Measurements from ENCODE around the gene POLR2I. TPM values are rescaled to one million over a fixed set of nuclear protein-coding genes. Genes with fewer than 3 reads are reported as not detected.
A peak's percentile ranks its signal among the peaks of the same experiment; 100 is the strongest.

The POLR2I gene
- 76.3 and 92.4 TPM in 2 replicates for total RNA-seq

DNA sequence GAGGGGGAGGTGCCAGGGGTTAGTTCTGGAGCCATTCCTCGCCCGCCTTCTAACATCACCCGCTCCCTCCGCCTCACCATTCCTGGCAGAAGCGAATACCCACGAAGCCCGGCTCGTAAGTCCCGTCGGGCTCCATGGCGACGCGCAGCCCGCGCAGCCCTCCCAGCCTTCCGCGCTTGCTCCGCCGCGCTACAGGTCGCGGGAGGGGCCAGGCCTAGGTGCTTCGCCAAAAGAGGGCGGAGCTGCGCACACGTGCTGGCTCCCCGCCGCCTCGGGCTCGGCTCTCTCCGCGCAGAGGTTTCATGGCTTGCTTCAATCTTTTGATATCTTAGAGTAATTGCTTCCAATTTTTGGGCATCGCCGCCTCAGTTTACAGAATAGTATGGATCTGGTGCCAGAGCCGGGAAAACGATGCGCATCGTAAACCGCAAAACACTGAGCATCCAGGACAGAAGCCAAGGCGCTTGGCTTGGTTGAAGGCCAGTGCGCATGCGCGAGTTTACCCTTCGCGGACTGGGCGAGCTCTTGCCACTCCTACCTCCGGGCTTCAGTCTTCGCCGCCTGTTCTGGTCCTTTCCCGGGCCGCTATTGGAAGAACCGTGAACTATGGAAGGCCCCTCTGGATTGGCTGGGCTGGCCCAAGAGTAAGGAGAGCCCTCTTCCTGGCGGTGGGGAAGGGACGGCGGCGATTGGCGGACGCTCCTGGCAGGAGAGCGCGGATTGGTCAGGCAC lies at the start of gene POLR2I:
POLR2I (minus strand) TSS at position 155 of the 732 bp plus-strand sequence; CDS start at position 136, 19 bp downstream.
- Mint-ChIP-seq H3K27me3 (ENCODE audit: insufficient read depth) (peaks cover 1% of the 10 kb centered on the region), H3K36me3 (ENCODE audit: low read depth) (peaks cover 29% of the 10 kb centered on the region), H3K4me1 (ENCODE audit: low read depth) (peaks cover 38% of the 10 kb centered on the region), H3K9me3 (no peaks in the 10 kb centered on the region), H3K4me3 (peak within 1 kb of the TSS; percentile 98), H3K27ac (peak within 1 kb of the TSS; percentile 92)
- intact Hi-C loops (cut with micrococcal nuclease), result loop anchor here (1.0 to 10.0 kb wide), 13 partner anchors 13 to 1350 kb away; partner anchors contain the start of genes ALKBH6, COX6B1, ETV2 and LIN37
- peak; percentile 98 for DNase-seq (ENCODE audit: low spot score)

DNA sequence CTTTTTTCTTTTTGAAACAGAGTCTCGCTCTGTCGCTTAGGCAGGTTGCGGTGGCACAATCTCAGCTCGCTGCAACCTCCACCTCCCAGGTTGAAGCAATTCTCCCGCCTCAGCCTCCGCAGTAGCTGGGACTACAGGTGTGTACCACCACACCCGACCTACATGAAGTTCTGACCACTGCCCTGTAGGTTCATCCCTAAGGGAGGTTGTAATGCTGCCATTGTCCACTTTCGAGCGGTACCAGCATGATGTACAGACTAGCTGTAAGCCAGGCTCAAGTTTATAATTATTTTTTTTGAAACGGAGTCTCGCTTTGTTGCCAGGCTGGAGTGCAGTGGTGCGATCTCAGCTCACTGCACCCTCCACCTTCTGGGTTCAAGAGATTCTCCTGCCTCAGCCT lies 49.1 kb upstream of the POLR2I start:
- intact Hi-C loops (cut with micrococcal nuclease), result no loop called here
- Mint-ChIP-seq H3K9me3 (no peaks in the 10 kb centered on the region), H3K4me1 (ENCODE audit: low read depth) (no peaks in the 10 kb centered on the region), H3K36me3 (ENCODE audit: low read depth) (peaks cover 7% of the 10 kb centered on the region), H3K27ac (no peak overlapping the region), H3K4me3 (no peak overlapping the region), H3K27me3 (ENCODE audit: insufficient read depth) (no peaks in the 10 kb centered on the region)
- DNase-seq (ENCODE audit: low spot score), result no peak

DNA sequence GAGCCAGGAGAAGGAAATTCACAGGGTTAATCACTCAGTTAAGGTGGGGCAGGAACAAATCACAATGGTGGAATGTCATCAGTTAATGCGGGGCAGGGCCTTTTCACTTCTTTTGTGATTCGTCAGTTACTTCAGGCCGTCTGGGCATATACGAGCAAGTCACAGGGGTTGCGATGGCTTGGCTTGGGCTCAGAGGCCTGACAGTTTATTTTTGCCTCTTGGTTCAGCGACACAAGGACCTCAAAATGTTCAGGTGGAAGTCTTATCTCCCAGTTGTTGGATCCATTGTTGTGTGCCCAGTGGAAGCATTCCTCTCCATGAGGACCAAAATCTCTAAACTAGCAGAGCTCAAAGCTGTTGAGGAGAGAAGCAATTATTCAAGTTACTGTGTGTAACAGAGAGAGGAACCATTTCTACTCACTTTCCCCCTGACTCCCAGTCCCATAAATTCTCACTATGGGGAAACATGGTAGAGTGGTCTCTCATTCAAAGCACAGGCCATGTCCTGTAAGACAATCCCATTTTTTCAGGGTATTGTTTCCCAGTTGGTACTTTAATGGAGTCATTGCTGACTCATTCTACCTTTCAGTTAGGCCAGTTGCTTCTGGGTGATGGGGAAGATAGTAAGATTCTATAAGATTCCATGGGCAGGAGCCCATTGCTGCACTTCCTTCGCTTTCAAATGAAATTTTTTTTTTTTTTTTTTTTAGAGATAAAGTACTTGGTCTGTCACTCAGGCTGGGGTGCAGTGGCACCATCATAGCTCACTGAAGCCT lies 46.3 kb upstream of the POLR2I start:
- no peak for DNase-seq (ENCODE audit: low spot score)
- Mint-ChIP-seq H3K4me3 (no peak overlapping the region), H3K27ac (no peak overlapping the region), H3K36me3 (ENCODE audit: low read depth) (peaks cover 7% of the 10 kb centered on the region), H3K4me1 (ENCODE audit: low read depth) (peaks cover 6% of the 10 kb centered on the region), H3K9me3 (no peaks in the 10 kb centered on the region), H3K27me3 (ENCODE audit: insufficient read depth) (no peaks in the 10 kb centered on the region)
- intact Hi-C loops (cut with micrococcal nuclease), result no loop called here

DNA sequence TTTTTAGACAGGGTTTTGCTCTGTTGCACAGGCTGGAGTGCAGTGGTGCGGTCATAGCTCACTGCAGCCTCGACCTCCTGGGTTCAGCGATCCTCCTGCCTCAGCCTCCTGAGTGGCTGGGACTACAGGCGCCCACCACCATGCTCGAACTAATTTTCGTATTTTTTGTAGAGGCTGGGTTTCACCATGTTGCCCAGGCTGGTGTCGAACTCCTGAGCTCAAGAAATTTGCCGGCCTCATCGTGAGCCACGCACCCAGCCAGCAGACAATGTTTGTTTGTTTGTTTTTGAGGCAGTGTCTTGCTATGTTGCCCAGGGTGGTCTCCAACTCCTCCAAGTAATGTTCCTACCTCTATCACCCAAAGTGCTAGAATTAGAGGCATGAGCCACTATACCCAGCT lies 38.5 kb upstream of the POLR2I start:
- intact Hi-C loops (cut with micrococcal nuclease), result no loop called here
- no peaks in the 10 kb centered on the region for H3K9me3 Mint-ChIP-seq
- H3K4me1 Mint-ChIP-seq (ENCODE audit: low read depth), result peaks cover 6% of the 10 kb centered on the region
- peaks cover 28% of the 10 kb centered on the region for H3K36me3 Mint-ChIP-seq (ENCODE audit: low read depth)
- no peak overlapping the region for H3K27ac Mint-ChIP-seq
- no peak for DNase-seq (ENCODE audit: low spot score)
- H3K4me3 Mint-ChIP-seq, result no peak overlapping the region
- H3K27me3 Mint-ChIP-seq (ENCODE audit: insufficient read depth), result no peaks in the 10 kb centered on the region

DNA sequence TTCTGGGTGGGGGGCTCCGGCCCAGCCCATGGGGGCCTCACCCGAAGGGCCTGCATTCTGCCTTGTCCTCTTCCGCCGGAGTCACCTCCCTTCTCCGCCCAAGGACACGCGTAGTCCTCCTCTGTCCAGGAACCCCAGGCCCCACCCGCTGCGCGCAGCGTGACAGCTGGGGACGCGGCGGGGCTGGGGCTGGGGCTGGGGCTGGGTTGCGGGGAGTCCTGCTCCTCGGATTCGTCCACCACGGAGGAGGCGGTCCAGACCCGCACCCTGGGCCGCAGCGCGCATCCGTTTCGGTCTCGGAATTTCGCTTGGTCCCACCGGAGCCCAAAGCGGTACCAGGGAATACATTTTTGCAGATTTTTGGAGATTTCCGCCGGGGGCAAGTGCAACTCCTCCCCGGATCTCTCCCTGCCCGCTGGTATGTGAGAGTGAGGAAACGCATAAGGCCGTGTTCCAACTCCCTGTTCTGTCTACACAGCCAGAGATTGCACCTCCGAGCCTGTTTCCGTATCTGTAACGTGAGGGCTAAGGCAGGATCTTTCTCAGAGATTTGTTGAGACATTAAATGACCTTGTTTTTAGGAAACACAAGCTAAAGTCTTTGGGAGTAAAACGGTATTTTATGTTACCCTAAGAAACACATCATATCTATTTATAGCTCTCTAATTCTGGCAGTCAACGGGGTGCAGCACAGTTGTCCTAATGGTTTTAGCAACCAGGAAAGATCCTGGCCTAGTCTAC lies 37.8 kb upstream of the POLR2I start, which contains the start of gene COX7A1:
COX7A1 (minus strand) TSS at position 96 of the 740 bp plus-strand sequence; CDS start at position 56, 40 bp downstream.
- Mint-ChIP-seq H3K4me1 (ENCODE audit: low read depth) (peaks cover 6% of the 10 kb centered on the region), H3K9me3 (no peaks in the 10 kb centered on the region), H3K27me3 (ENCODE audit: insufficient read depth) (no peaks in the 10 kb centered on the region), H3K4me3 (no peak within 1 kb of the TSS), H3K27ac (no peak within 1 kb of the TSS), H3K36me3 (ENCODE audit: low read depth) (peaks cover 28% of the 10 kb centered on the region)
- intact Hi-C loops (cut with micrococcal nuclease), result no loop called here
- no peak for DNase-seq (ENCODE audit: low spot score)

DNA sequence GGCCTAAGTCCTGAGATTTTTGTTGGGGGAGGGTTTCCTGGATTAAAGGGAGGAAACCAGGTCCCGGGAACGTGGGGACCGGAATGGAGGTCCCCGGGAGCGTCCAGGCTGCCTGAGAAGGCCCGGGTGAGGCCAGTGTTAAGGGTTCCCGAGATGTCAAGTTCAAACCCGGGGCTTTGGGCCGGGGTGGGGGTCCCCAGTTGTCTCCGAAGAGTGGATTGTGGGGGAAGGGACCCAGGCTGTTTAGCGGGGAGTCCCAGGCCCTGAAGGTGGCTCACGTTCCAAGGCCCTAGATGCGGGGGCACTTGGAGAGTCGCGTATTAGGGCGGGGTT lies 37.3 kb upstream of the POLR2I start:
- intact Hi-C loops (cut with micrococcal nuclease), result no loop called here
- no peaks in the 10 kb centered on the region for H3K27me3 Mint-ChIP-seq (ENCODE audit: insufficient read depth)
- H3K9me3 Mint-ChIP-seq, result no peaks in the 10 kb centered on the region
- H3K4me3 Mint-ChIP-seq, result no peak overlapping the region
- no peak for DNase-seq (ENCODE audit: low spot score)
- peaks cover 6% of the 10 kb centered on the region for H3K4me1 Mint-ChIP-seq (ENCODE audit: low read depth)
- H3K36me3 Mint-ChIP-seq (ENCODE audit: low read depth), result peaks cover 30% of the 10 kb centered on the region
- H3K27ac Mint-ChIP-seq, result no peak overlapping the region

DNA sequence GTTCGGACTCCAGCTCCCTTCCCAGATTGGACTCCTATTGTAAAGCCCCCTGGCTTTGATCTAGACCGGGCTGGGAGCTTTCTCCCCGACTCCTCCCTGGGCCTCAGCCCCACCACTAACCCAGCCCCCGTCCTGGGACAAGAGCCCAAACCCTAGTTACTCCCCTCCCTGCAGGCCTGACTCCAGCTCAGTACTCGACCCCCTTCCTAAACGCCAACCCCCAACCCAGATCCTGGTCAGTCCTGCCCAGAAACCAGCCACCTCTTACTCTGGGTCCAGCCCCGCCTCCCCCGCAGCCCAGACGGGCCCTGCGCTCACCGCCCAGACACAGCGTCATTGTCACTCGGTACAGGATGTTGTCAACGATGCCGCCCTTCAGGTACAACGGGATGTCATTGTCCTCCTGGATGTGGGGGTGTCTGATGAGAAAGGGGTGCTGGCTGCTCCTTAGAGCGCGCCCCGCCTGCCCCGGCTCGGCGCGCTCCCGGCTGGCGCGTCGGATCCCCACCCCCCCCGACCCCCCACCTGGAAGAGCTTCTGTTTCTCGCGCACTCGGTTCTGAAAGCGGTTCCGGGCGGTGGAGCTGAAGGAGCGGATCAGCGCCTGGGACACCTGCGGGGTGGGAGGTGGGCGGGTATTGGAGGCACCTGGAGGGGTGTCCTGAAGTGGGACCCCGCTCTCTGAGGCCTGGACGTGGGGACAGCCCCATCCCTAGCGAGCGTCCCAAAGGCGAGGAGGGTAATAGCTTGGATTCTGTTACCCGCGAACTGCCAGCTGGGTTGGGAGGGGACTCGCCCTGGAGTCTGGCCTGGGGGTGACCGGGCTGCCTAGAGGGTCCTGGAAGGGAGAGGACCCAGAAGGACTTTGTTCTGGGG lies 36.7 kb upstream of the POLR2I start:
- no peak overlapping the region for H3K4me3 Mint-ChIP-seq
- H3K36me3 Mint-ChIP-seq (ENCODE audit: low read depth), result peaks cover 33% of the 10 kb centered on the region
- peaks cover 4% of the 10 kb centered on the region for H3K4me1 Mint-ChIP-seq (ENCODE audit: low read depth)
- no peak overlapping the region for H3K27ac Mint-ChIP-seq
- H3K9me3 Mint-ChIP-seq, result no peaks in the 10 kb centered on the region
- no peaks in the 10 kb centered on the region for H3K27me3 Mint-ChIP-seq (ENCODE audit: insufficient read depth)
- intact Hi-C loops (cut with micrococcal nuclease), result no loop called here
- no peak for DNase-seq (ENCODE audit: low spot score)

DNA sequence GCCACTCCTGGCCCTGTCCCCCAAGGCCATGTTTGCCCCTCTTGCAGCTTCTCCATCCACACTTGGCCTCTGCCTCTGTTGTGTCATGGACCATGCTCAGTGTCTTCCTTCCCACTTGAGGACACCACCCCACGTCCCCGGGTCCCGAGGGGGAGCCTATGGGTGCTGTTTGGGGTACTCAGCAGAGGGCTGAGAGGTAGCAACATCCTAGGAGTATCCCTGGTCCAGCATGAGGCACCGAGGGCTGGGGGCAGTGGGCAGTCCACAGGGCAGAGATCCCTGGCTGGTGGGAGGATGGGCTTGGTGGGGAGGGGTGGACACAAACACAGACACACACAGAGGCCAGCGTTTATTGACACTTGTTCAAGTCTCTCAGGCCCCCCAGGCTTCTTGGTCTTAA lies 35.9 kb upstream of the POLR2I start:
- no peak overlapping the region for H3K4me3 Mint-ChIP-seq
- H3K27ac Mint-ChIP-seq, result no peak overlapping the region
- H3K9me3 Mint-ChIP-seq, result no peaks in the 10 kb centered on the region
- intact Hi-C loops (cut with micrococcal nuclease), result no loop called here
- no peaks in the 10 kb centered on the region for H3K4me1 Mint-ChIP-seq (ENCODE audit: low read depth)
- DNase-seq (ENCODE audit: low spot score), result no peak
- peaks cover 41% of the 10 kb centered on the region for H3K36me3 Mint-ChIP-seq (ENCODE audit: low read depth)
- no peaks in the 10 kb centered on the region for H3K27me3 Mint-ChIP-seq (ENCODE audit: insufficient read depth)

DNA sequence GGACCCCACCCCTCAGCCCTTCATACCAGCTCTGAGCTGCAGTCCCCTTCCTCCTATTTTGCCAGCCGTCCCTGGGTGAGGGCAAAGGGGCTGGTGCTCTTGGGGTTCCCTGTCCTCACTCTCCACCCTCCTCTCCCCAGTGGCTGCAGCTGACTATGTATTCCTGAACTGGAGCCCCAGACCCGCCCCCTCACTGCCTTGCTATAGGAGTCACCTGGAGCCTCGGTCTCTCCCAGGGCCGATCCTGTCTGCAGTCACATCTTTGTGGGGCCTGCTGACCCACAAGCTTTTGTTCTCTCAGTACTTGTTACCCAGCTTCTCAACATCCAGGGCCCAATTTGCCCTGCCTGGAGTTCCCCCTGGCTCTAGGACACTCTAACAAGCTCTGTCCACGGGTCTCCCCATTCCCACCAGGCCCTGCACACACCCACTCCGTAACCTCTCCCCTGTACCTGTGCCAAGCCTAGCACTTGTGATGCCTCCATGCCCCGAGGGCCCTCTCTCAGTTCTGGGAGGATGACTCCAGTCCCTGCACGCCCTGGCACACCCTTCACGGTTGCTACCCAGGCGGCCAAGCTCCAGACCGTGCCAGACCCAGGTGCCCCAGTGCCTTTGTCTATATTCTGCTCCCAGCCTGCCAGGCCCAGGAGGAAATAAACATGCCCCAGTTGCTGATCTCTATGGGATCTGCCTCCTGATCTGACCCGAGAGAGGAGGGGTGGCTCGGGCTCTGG lies 35.2 kb upstream of the POLR2I start:
- Mint-ChIP-seq H3K27me3 (ENCODE audit: insufficient read depth) (no peaks in the 10 kb centered on the region), H3K27ac (no peak overlapping the region), H3K4me1 (ENCODE audit: low read depth) (no peaks in the 10 kb centered on the region), H3K9me3 (no peaks in the 10 kb centered on the region), H3K4me3 (no peak overlapping the region), H3K36me3 (ENCODE audit: low read depth) (peaks cover 39% of the 10 kb centered on the region)
- intact Hi-C loops (cut with micrococcal nuclease), result no loop called here
- no peak for DNase-seq (ENCODE audit: low spot score)

DNA sequence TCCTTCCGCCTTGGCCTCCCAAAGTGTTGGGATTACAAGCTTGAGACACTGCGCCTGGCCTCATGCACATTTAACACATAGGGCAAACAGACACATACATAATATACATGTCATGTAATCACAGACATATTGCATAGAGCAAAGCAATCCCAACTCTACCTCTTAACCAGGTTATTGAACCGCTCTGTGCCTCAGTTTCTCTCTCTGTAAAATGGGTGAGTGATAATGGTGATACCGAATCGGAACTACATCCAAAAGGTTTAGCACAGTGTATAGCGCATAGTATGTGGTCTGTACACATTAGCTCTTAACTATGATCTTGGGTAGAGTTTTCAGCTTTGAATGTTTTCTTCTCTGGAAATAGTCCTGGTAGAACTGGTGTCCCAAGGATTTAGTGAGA lies 29.9 kb upstream of the POLR2I start:
- no peak overlapping the region for H3K27ac Mint-ChIP-seq
- H3K27me3 Mint-ChIP-seq (ENCODE audit: insufficient read depth), result no peaks in the 10 kb centered on the region
- peaks cover 42% of the 10 kb centered on the region for H3K36me3 Mint-ChIP-seq (ENCODE audit: low read depth)
- peaks cover 11% of the 10 kb centered on the region for H3K4me1 Mint-ChIP-seq (ENCODE audit: low read depth)
- intact Hi-C loops (cut with micrococcal nuclease), result no loop called here
- no peak overlapping the region for H3K4me3 Mint-ChIP-seq
- no peak for DNase-seq (ENCODE audit: low spot score)
- H3K9me3 Mint-ChIP-seq, result no peaks in the 10 kb centered on the region

DNA sequence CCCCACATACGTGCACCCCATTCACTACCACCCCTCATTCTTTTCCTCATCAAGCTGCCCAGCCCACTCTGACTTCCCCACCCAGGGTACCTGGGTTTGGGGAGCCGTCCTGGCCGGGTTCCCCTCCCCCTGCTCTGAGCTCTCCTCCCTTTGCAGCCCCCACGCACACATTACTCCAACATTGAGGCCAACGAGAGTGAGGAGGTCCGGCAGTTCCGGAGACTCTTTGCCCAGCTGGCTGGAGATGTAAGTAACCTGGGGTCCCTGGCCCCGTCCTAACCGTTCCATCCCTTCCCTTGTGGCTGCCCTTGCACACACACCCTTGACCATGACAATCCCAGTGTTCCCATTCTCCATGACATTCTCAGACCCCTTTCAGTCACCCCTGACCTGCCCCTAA lies 27.8 kb upstream of the POLR2I start:
- Mint-ChIP-seq H3K4me1 (ENCODE audit: low read depth) (peaks cover 11% of the 10 kb centered on the region), H3K27ac (no peak overlapping the region), H3K4me3 (no peak overlapping the region), H3K36me3 (ENCODE audit: low read depth) (peaks cover 32% of the 10 kb centered on the region), H3K9me3 (no peaks in the 10 kb centered on the region), H3K27me3 (ENCODE audit: insufficient read depth) (no peaks in the 10 kb centered on the region)
- intact Hi-C loops (cut with micrococcal nuclease), result no loop called here
- DNase-seq (ENCODE audit: low spot score), result no peak

DNA sequence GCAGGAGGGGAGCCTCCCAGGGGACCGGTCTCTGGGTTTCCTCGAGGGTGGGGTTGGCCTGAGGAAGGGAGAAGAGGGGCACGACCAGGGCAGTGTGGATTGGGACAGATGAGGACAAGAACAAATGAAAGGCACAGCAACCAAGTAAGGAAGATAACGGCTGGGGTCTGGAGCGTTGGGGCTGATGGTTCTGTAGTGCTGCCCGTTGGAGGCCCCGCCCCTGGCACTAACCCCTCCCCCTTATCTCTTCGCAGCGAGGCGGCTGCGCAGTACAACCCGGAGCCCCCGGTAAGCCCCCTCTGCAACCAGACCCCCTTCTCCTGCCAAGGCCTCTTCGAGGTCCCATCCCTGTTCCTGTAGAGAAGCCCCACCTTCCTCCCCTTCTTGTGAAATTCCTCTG lies 27.4 kb upstream of the POLR2I start:
- Mint-ChIP-seq H3K36me3 (ENCODE audit: low read depth) (peaks cover 30% of the 10 kb centered on the region), H3K27ac (no peak overlapping the region), H3K27me3 (ENCODE audit: insufficient read depth) (no peaks in the 10 kb centered on the region), H3K9me3 (no peaks in the 10 kb centered on the region), H3K4me1 (ENCODE audit: low read depth) (peaks cover 13% of the 10 kb centered on the region), H3K4me3 (peak overlapping the region; percentile 97)
- DNase-seq (ENCODE audit: low spot score), result no peak
- intact Hi-C loops (cut with micrococcal nuclease), result no loop called here

Data from activated T-helper 1 cell treated with anti-CD3 and anti-CD28 coated beads, Interleukin-12 subunit alpha, Interleukin-12 subunit beta, Interleukin-2, Interleukin-4 antibody, amounts not matched to agents 30 ng/mL and 10 ng/mL and 1 ng/mL, durations not matched to agents 14 hours and 24 hours and 36 hours (primary cell).